ENCODE results near the gene WRNIP1. TPM values are rescaled to one million over a fixed set of nuclear protein-coding genes. Genes with fewer than 3 reads are reported as not detected.

WRNIP1 gene
- total RNA-seq, 1 experiment from 2014 or later = 78.8 TPM

- H3K4me2 ChIP-seq (ENCODE audit: low read length) = no peak overlapping the region
- DNase-seq (ENCODE audit: low read depth, low spot score) (no peak), ATAC-seq (no peak)
- H3K4me1 ChIP-seq (ENCODE audit: control insufficient read depth in 1 of 2, insufficient read depth in 2 of 2, low read length in 2 of 2) = no peaks in the 10 kb centered on the region
- no peaks in the 10 kb centered on the region for H3K27me3 ChIP-seq (ENCODE audit: insufficient read depth, low read length)
- TF ChIP-seq CEBPB (IDR thresholded peaks at IDR 0.05; ENCODE audit: low read depth) (no peak), CTCF (IDR thresholded peaks at IDR 0.05 in 2 of 3, conservative IDR thresholded peaks at IDR 0.05 in 1 of 3; ENCODE audit: borderline replicate concordance in 1 of 3, insufficient read depth in 1 of 3, low read depth in 2 of 3, low read length in 2 of 3) (no peak), EGR1 (IDR thresholded peaks at IDR 0.05; ENCODE audit: low read depth) (no peak), ATF3 (IDR thresholded peaks at IDR 0.05) (no peak), JUND (IDR thresholded peaks at IDR 0.05) (no peak), ELF1 (IDR thresholded peaks at IDR 0.05; ENCODE audit: borderline replicate concordance, low read depth) (no peak), TCF7L2 (IDR thresholded peaks at IDR 0.05; ENCODE audit: borderline replicate concordance, extremely low read depth, insufficient read depth, insufficient read length) (no peak), CBX3 (IDR thresholded peaks at IDR 0.05; ENCODE audit: low read depth) (no peak), RAD21 (IDR thresholded peaks at IDR 0.05; ENCODE audit: low read depth) (no peak), SRF (IDR thresholded peaks at IDR 0.05; ENCODE audit: low read depth) (no peak), EZH2phosphoT487 (IDR thresholded peaks at IDR 0.05; ENCODE audit: borderline replicate concordance) (no peak), FOSL1 (IDR thresholded peaks at IDR 0.05; ENCODE audit: low read depth) (no peak), POLR2AphosphoS5 (IDR thresholded peaks at IDR 0.05; ENCODE audit: low read depth, low read length) (no peak), ZBTB33 (IDR thresholded peaks at IDR 0.05; ENCODE audit: extremely low read depth, insufficient replicate concordance, low read length) (no peak), SIN3A (IDR thresholded peaks at IDR 0.05; ENCODE audit: low read depth) (no peak), ZNF274 (IDR thresholded peaks at IDR 0.05; ENCODE audit: low read depth, low read length) (no peak), EZH2 (IDR thresholded peaks at IDR 0.05) (no peak), POLR2A (IDR thresholded peaks at IDR 0.05; ENCODE audit: borderline replicate concordance, extremely low read depth, insufficient read depth, insufficient read length) (no peak), MAX (IDR thresholded peaks at IDR 0.05) (no peak), YY1 (IDR thresholded peaks at IDR 0.05; ENCODE audit: extremely low read depth, insufficient replicate concordance, low read depth, low read length) (no peak)
- RAD21 ChIA-PET (ENCODE audit: low non-redundant PET in 1 of 2, low total read pairs in 2 of 2, uncharacterized antibody in 2 of 2, unreplicated experiment in 2 of 2) = no interaction called here
- H2AFZ ChIP-seq (ENCODE audit: low read depth, low read length, poor library complexity, severe bottlenecking) = no peak overlapping the region
- no TSS peak for BruUV-seq (replicated peaks)
- no peaks in the 10 kb centered on the region for H4K20me1 ChIP-seq (ENCODE audit: insufficient read depth)
- no peaks in the 10 kb centered on the region for H3K79me2 ChIP-seq (ENCODE audit: insufficient read depth, low read length)
- H3K27ac ChIP-seq (ENCODE audit: low read depth, low read length) = no peak overlapping the region
- H3K9me2 ChIP-seq (ENCODE audit: insufficient read depth) = no peaks in the 10 kb centered on the region
- no peak overlapping the region for H3K4me3 ChIP-seq (replicated peaks in 1 of 2; ENCODE audit: low read depth in 1 of 2, low read length in 2 of 2)
- H3K9ac ChIP-seq (ENCODE audit: low read length) = no peak overlapping the region
- intact Hi-C loops (cut with micrococcal nuclease) = no loop called here
- H3K9me3 ChIP-seq (ENCODE audit: control insufficient read depth in 1 of 2, insufficient read depth in 1 of 2, low read depth in 1 of 2, low read length in 2 of 2) = no peaks in the 10 kb centered on the region
- POLR2A ChIA-PET = interaction anchor here (0.9 to 2.2 kb wide), 2 partner anchors 11 to 12 kb away, joined by 5 to 11 read pairs; partner anchors contain the start of gene SERPINB1
- H3K36me3 ChIP-seq (ENCODE audit: control insufficient read depth in 1 of 2, insufficient read depth in 2 of 2, low read length in 2 of 2) = peaks cover 0 to 3% of the 10 kb centered on the region in 2 experiments; a peak in 1 of 4 replicates
- CTCF ChIA-PET = interaction anchor here (1.4 to 1.9 kb wide), 2 partner anchors 17 to 38 kb away, joined by 4 to 8 read pairs; no protein-coding TSS in a partner anchor
Measured at GRCh38 chr6:2829253-2829652, 64.1 kb downstream of the WRNIP1 start.

Measured in HCT116 (cell line).